GM18507 (cell line): ENCODE data around the gene KLF13.

ENCODE experiments used
- DNase-seq: peaks from one replicate; pipeline ENCODE4 v3.0.0; 2011; ENCODE audit warnings: low read depth; ENCODE audit not compliant: insufficient read length; ENCODE audit errors: extremely low spot score
- FAIRE-seq: peaks from 2 replicates; lab custom pipeline; 2011; peaks lifted over from hg19 to GRCh38; lab: Jason Lieb, UNC

The KLF13 gene

GRCh38 chr15:31407376-31407775 is 80.7 kb downstream of the KLF13 start:
- FAIRE-seq, result no peak
- no peak for DNase-seq

- FAIRE-seq, result no peak
- no peak for DNase-seq
Observed at GRCh38 chr15:31407851-31408250, 81.2 kb downstream of the KLF13 start.

GRCh38 chr15:31408724-31409123 is 82.1 kb downstream of the KLF13 start:
- FAIRE-seq (no peak), DNase-seq (no peak)

- no peak for DNase-seq
- FAIRE-seq, result no peak
Observed at GRCh38 chr15:31409171-31409570, 82.5 kb downstream of the KLF13 start.

GRCh38 chr15:31412824-31413223 is 86.2 kb downstream of the KLF13 start:
- DNase-seq (no peak), FAIRE-seq (peak; percentile 53)

- FAIRE-seq (no peak), DNase-seq (no peak)
Observed at GRCh38 chr15:31415201-31415600, 88.6 kb downstream of the KLF13 start.

- FAIRE-seq (no peak), DNase-seq (no peak)
Observed at GRCh38 chr15:31419820-31420219, 93.2 kb downstream of the KLF13 start.

GRCh38 chr15:31427411-31427810 is 100.8 kb downstream of the KLF13 start:
- no peak for FAIRE-seq
- DNase-seq, result no peak
